Measurements from ENCODE around the gene MFRP. TPM values are rescaled to one million over a fixed set of nuclear protein-coding genes. Genes with fewer than 3 reads are reported as not detected.
A peak's percentile ranks its signal among the peaks of the same experiment; 100 is the strongest.

MFRP gene
- total RNA-seq, 5 donors from 2014 or later (not counting 1 experiment from before 2014, with no cell fraction given): not detected

- ATAC-seq (replicated peaks in 1 of 4) (no peak), DNase-seq (no peak)
- Mint-ChIP-seq H3K9me3 (no peaks in the 10 kb centered on the region), H3K4me1 (peaks cover 9 to 19% (median 15%) of the 10 kb centered on the region in 3 donors), H3K4me3 (no peak overlapping the region), H3K36me3 (no peaks in the 10 kb centered on the region), H3K27me3 (peaks cover 15 to 33% of the 10 kb centered on the region in 2 donors), H3K27ac (no peak overlapping the region)
- H3K36me3 ChIP-seq (ENCODE audit: control insufficient read depth in 2 of 2, extremely low read depth in 1 of 2, insufficient read depth in 1 of 2, low read length in 1 of 2): no peaks in the 10 kb centered on the region
- WGBS (ENCODE audit: insufficient coverage): 73% methylated on average over 6 of the region's 8 CpGs
- H3K4me3 ChIP-seq (ENCODE audit: control insufficient read depth in 1 of 2, extremely low read depth in 1 of 2, low read length in 1 of 2): no peak overlapping the region
- ChIA-PET POLR2A (interaction anchor here in 1 of 2 donors (0.6 kb wide), 1 partner anchor 23 kb away, joined by 8 read pairs; no protein-coding TSS in a partner anchor), CTCF (interaction anchor here (0.6 to 2.1 kb wide), 6 partner anchors 12 to 372 kb away, joined by 3 to 5 read pairs (median 4); no protein-coding TSS in a partner anchor)
- peaks cover 12 to 43% of the 10 kb centered on the region in 2 experiments for H3K27me3 ChIP-seq (replicated peaks in 1 of 2; ENCODE audit: control insufficient read depth in 2 of 2, extremely low read depth in 1 of 2, insufficient read depth in 2 of 2, low read length in 1 of 2)
- no peaks in the 10 kb centered on the region for H3K9me3 ChIP-seq
- no peak overlapping the region for H3K27ac ChIP-seq (ENCODE audit: low read length)
- peaks cover 0 to 21% of the 10 kb centered on the region in 2 experiments for H3K4me1 ChIP-seq (ENCODE audit: control insufficient read depth in 1 of 2, extremely low read depth in 1 of 2, insufficient read depth in 2 of 2, low read length in 2 of 2)
Observed at GRCh38 chr11:119361056-119361787, 14.7 kb upstream of the MFRP start.

- Histone ChIP-seq H3K27me3 (replicated peaks in 1 of 2; ENCODE audit: control insufficient read depth in 2 of 2, extremely low read depth in 1 of 2, insufficient read depth in 2 of 2, low read length in 1 of 2) (peaks cover 5 to 39% of the 10 kb centered on the region in 2 experiments), H3K27ac (ENCODE audit: low read length) (no peak overlapping the region), H3K4me3 (ENCODE audit: control insufficient read depth in 1 of 2, extremely low read depth in 1 of 2, low read length in 1 of 2) (no peak overlapping the region), H3K4me1 (ENCODE audit: control insufficient read depth in 1 of 2, extremely low read depth in 1 of 2, insufficient read depth in 2 of 2, low read length in 2 of 2) (peaks cover 0 to 23% of the 10 kb centered on the region in 2 experiments), H3K9me3 (no peaks in the 10 kb centered on the region), H3K36me3 (ENCODE audit: control insufficient read depth in 2 of 2, extremely low read depth in 1 of 2, insufficient read depth in 1 of 2, low read length in 1 of 2) (no peaks in the 10 kb centered on the region)
- peaks cover 7 to 18% (median 12%) of the 10 kb centered on the region in 3 donors for H3K4me1 Mint-ChIP-seq
- no peaks in the 10 kb centered on the region for H3K36me3 Mint-ChIP-seq
- DNase-seq (no peak), ATAC-seq (replicated peaks in 1 of 4) (no peak)
- H3K27me3 Mint-ChIP-seq: peaks cover 5 to 23% of the 10 kb centered on the region in 2 donors
- WGBS (ENCODE audit: insufficient coverage): 89% methylated on average over 8 of the region's 10 CpGs
- H3K4me3 Mint-ChIP-seq: no peak overlapping the region
- no peak overlapping the region for H3K27ac Mint-ChIP-seq
- ChIA-PET POLR2A (no interaction called here), CTCF (interaction anchor here in 1 of 2 donors (0.6 to 1.1 kb wide), 3 partner anchors 7 to 21 kb away, joined by 3 to 4 read pairs (median 3); no protein-coding TSS in a partner anchor)
- H3K9me3 Mint-ChIP-seq: no peaks in the 10 kb centered on the region
Observed at GRCh38 chr11:119359365-119360214, 13.1 kb upstream of the MFRP start.

- WGBS (ENCODE audit: insufficient coverage): 0% methylated on average over 1 of the region's 13 CpGs
Observed at GRCh38 chr11:119357074-119357473, 10.6 kb upstream of the MFRP start.

GRCh38 chr11:119356349-119357031 lies 10.0 kb upstream of the MFRP start:
- no peaks in the 10 kb centered on the region for H3K9me3 ChIP-seq
- Mint-ChIP-seq H3K36me3 (no peaks in the 10 kb centered on the region), H3K4me1 (peaks cover 2 to 9% (median 7%) of the 10 kb centered on the region in 3 donors), H3K9me3 (no peaks in the 10 kb centered on the region), H3K4me3 (peak overlapping the region; percentile 81 to 89 (median 83)), H3K27ac (peak overlapping the region in 1 of 2 donors; percentile 16), H3K27me3 (peaks cover 15 to 20% of the 10 kb centered on the region in 2 donors)
- DNase-seq (peak; percentile 42 to 85 (median 66)), ATAC-seq (replicated peaks in 1 of 4) (peak; percentile 92 to 96 (median 94))
- no peaks in the 10 kb centered on the region for H3K36me3 ChIP-seq (ENCODE audit: control insufficient read depth in 2 of 2, extremely low read depth in 1 of 2, insufficient read depth in 1 of 2, low read length in 1 of 2)
- H3K4me3 ChIP-seq (ENCODE audit: control insufficient read depth in 1 of 2, extremely low read depth in 1 of 2, low read length in 1 of 2): peak overlapping the region; percentile 47 to 97
- H3K27me3 ChIP-seq (replicated peaks in 1 of 2; ENCODE audit: control insufficient read depth in 2 of 2, extremely low read depth in 1 of 2, insufficient read depth in 2 of 2, low read length in 1 of 2): peaks cover 5 to 37% of the 10 kb centered on the region in 2 experiments
- CTCF ChIA-PET: interaction anchor here (0.6 to 2.8 kb wide), 22 partner anchors 8 to 647 kb away, joined by 3 to 21 read pairs (median 4); partner anchors contain the start of genes USP2 (in 2 of the 2) and NECTIN1 (in 1 of the 2)
- WGBS (ENCODE audit: insufficient coverage): 1% methylated on average over 47 of the region's 54 CpGs
- peaks cover 0 to 11% of the 10 kb centered on the region in 2 experiments for H3K4me1 ChIP-seq (ENCODE audit: control insufficient read depth in 1 of 2, extremely low read depth in 1 of 2, insufficient read depth in 2 of 2, low read length in 2 of 2)
- no peak overlapping the region for H3K27ac ChIP-seq (ENCODE audit: low read length)
- POLR2A ChIA-PET: no interaction called here

More at GRCh38 chr11:119357074-119357473, 10.6 kb upstream of the MFRP start:
- Histone ChIP-seq H3K27ac (ENCODE audit: low read length) (no peak overlapping the region), H3K9me3 (no peaks in the 10 kb centered on the region), H3K27me3 (replicated peaks in 1 of 2; ENCODE audit: control insufficient read depth in 2 of 2, extremely low read depth in 1 of 2, insufficient read depth in 2 of 2, low read length in 1 of 2) (peaks cover 6 to 34% of the 10 kb centered on the region in 2 experiments), H3K36me3 (ENCODE audit: control insufficient read depth in 2 of 2, extremely low read depth in 1 of 2, insufficient read depth in 1 of 2, low read length in 1 of 2) (no peaks in the 10 kb centered on the region), H3K4me3 (ENCODE audit: control insufficient read depth in 1 of 2, extremely low read depth in 1 of 2, low read length in 1 of 2) (peak overlapping the region; percentile 47 to 97), H3K4me1 (ENCODE audit: control insufficient read depth in 1 of 2, extremely low read depth in 1 of 2, insufficient read depth in 2 of 2, low read length in 2 of 2) (peaks cover 0 to 11% of the 10 kb centered on the region in 2 experiments)
- ATAC-seq (replicated peaks in 1 of 4) (no peak), DNase-seq (no peak)
- ChIA-PET CTCF (interaction anchor here (0.6 to 2.8 kb wide), 12 partner anchors 8 to 646 kb away, joined by 3 to 21 read pairs (median 10); partner anchors contain the start of gene USP2 (in 2 of the 2)), POLR2A (interaction anchor here in 1 of 2 donors (0.6 kb wide), 1 partner anchor 310 kb away, joined by 6 read pairs; no protein-coding TSS in a partner anchor)
- Mint-ChIP-seq H3K27me3 (peaks cover 11 to 22% of the 10 kb centered on the region in 2 donors), H3K4me1 (peaks cover 2 to 9% (median 7%) of the 10 kb centered on the region in 3 donors), H3K4me3 (peak overlapping the region; percentile 56 to 81 (median 70)), H3K27ac (no peak overlapping the region), H3K9me3 (no peaks in the 10 kb centered on the region), H3K36me3 (no peaks in the 10 kb centered on the region)

GRCh38 chr11:119355091-119355843 lies 8.8 kb upstream of the MFRP start:
- no peak for ATAC-seq (replicated peaks in 1 of 4)
- no peaks in the 10 kb centered on the region for H3K9me3 ChIP-seq

More at GRCh38 chr11:119355091-119355843, 8.8 kb upstream of the MFRP start:
- Histone ChIP-seq H3K36me3 (ENCODE audit: control insufficient read depth in 2 of 2, extremely low read depth in 1 of 2, insufficient read depth in 1 of 2, low read length in 1 of 2) (no peaks in the 10 kb centered on the region), H3K4me1 (ENCODE audit: control insufficient read depth in 1 of 2, extremely low read depth in 1 of 2, insufficient read depth in 2 of 2, low read length in 2 of 2) (peaks cover 0 to 14% of the 10 kb centered on the region in 2 experiments), H3K27ac (ENCODE audit: low read length) (no peak overlapping the region), H3K27me3 (replicated peaks in 1 of 2; ENCODE audit: control insufficient read depth in 2 of 2, extremely low read depth in 1 of 2, insufficient read depth in 2 of 2, low read length in 1 of 2) (peaks cover 5 to 41% of the 10 kb centered on the region in 2 experiments), H3K4me3 (ENCODE audit: control insufficient read depth in 1 of 2, extremely low read depth in 1 of 2, low read length in 1 of 2) (no peak overlapping the region)
- POLR2A ChIA-PET: interaction anchor here in 1 of 2 donors (0.6 kb wide), 1 partner anchor 332 kb away, joined by 5 read pairs; no protein-coding TSS in a partner anchor
- WGBS (ENCODE audit: insufficient coverage): 65% methylated on average over 7 of the region's 9 CpGs
- peaks cover 15 to 20% of the 10 kb centered on the region in 2 donors for H3K27me3 Mint-ChIP-seq
- DNase-seq: no peak
- no peak overlapping the region for H3K27ac Mint-ChIP-seq
- no peaks in the 10 kb centered on the region for H3K9me3 Mint-ChIP-seq
- no peaks in the 10 kb centered on the region for H3K36me3 Mint-ChIP-seq
- peak overlapping the region in 1 of 3 donors; percentile 81 for H3K4me3 Mint-ChIP-seq
- CTCF ChIA-PET: interaction anchor here (0.6 to 2.8 kb wide), 14 partner anchors 9 to 377 kb away, joined by 3 to 21 read pairs (median 5); partner anchors contain the start of genes USP2 (in 2 of the 2) and NECTIN1 (in 1 of the 2)
- H3K4me1 Mint-ChIP-seq: peaks cover 2 to 9% (median 7%) of the 10 kb centered on the region in 3 donors
